Measurements from ENCODE around the gene TBCB.

Gene TBCB

DNA sequence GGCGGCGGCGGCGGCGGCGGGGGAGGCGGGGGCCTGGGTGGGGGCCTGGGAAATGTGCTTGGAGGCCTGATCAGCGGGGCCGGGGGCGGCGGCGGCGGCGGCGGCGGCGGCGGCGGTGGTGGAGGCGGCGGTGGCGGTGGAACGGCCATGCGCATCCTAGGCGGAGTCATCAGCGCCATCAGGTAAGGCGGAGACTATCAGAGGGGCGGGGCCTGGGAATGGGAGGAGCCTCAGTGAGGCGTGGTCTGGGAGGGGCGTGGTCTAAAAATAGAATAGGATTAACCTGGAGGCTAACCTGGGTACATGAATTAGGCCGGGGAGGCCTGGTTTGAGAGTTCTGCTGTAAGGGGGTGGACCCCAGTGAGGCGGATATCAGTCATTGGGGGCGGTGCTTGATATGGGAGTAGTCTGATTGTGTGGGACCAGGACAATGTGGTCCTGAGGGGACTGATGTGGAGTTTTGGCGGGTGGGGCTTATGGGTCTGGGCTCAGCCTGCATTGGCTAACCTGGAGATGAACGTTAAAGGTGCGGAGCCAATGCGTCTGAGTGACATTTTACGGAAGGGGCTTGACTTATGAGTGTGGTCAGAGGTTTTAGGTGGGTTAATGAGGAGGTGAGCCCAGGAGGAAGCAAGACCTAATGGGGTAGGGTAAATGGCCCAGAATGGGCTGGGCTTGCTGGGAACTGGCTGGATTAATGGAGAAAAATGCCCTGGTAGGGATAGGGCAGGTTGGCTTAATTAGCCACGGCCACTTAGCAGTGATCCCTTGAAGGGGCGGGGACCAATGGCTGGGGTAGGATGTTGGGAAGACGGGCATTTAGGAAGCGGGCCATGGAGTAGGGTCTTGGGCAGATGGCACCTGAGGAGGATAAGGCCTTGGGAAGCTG, 26.0 kb downstream of the TBCB start:
- POLR2A ChIA-PET, result interaction anchor here (0.7 kb wide), 1 partner anchor 27 kb away, joined by 3 read pairs; no protein-coding TSS in a partner anchor
- CTCF ChIA-PET, result no interaction called here

DNA sequence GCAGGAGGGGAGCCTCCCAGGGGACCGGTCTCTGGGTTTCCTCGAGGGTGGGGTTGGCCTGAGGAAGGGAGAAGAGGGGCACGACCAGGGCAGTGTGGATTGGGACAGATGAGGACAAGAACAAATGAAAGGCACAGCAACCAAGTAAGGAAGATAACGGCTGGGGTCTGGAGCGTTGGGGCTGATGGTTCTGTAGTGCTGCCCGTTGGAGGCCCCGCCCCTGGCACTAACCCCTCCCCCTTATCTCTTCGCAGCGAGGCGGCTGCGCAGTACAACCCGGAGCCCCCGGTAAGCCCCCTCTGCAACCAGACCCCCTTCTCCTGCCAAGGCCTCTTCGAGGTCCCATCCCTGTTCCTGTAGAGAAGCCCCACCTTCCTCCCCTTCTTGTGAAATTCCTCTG, 26.8 kb downstream of the TBCB start:
- no peaks in the 10 kb centered on the region for H3K9me3 ChIP-seq (ENCODE audit: control extremely low read depth in 1 of 5, control insufficient read depth in 4 of 5, insufficient read depth in 2 of 5, low read depth in 1 of 5, low read length in 4 of 5)
- peaks cover 0 to 19% (median 13%) of the 10 kb centered on the region in 4 experiments for H3K4me1 ChIP-seq (ENCODE audit: control extremely low read depth in 1 of 4, control insufficient read depth in 4 of 4, insufficient read depth in 4 of 4, low read length in 3 of 4)
- no peak overlapping the region for H3K4me3 ChIP-seq (ENCODE audit: control insufficient read depth in 1 of 7, extremely low read depth in 1 of 7, insufficient read depth in 4 of 7, low read depth in 2 of 7, low read length in 6 of 7)
- H3K36me3 ChIP-seq (ENCODE audit: control insufficient read depth in 4 of 4, insufficient read depth in 4 of 4, low read length in 3 of 4), result peaks cover 20 to 47% (median 36%) of the 10 kb centered on the region in 4 experiments
- ChIA-PET POLR2A (no interaction called here), CTCF (interaction anchor here (0.9 to 1.3 kb wide), 2 partner anchors 14 to 28 kb away, joined by 3 read pairs; no protein-coding TSS in a partner anchor)
- no peak for DNase-seq
- 92% methylated on average over 8 of the region's 14 CpGs for WGBS (ENCODE audit: insufficient coverage)
- no peak overlapping the region for H3K27ac ChIP-seq (ENCODE audit: insufficient read depth in 1 of 2, low read depth in 1 of 2, low read length in 2 of 2, poor library complexity in 1 of 2, severe bottlenecking in 2 of 2)
- no peaks in the 10 kb centered on the region for H3K27me3 ChIP-seq (replicated peaks in 2 of 5; ENCODE audit: control insufficient read depth in 4 of 5, insufficient read depth in 5 of 5, low read length in 4 of 5)

More for the DNA sequence above, 26.0 kb downstream of the TBCB start:
- DNase-seq, result peak; percentile 87 to 92 (median 92)
- H3K9me3 ChIP-seq (ENCODE audit: control extremely low read depth in 1 of 5, control insufficient read depth in 4 of 5, insufficient read depth in 2 of 5, low read depth in 1 of 5, low read length in 4 of 5), result no peaks in the 10 kb centered on the region
- H3K36me3 ChIP-seq (ENCODE audit: control insufficient read depth in 4 of 4, insufficient read depth in 4 of 4, low read length in 3 of 4), result peaks cover 15 to 39% (median 30%) of the 10 kb centered on the region in 4 experiments
- peak overlapping the region; percentile 94 to 100 (median 99) for H3K4me3 ChIP-seq (ENCODE audit: control insufficient read depth in 1 of 7, extremely low read depth in 1 of 7, insufficient read depth in 4 of 7, low read depth in 2 of 7, low read length in 6 of 7)
- H3K27ac ChIP-seq (ENCODE audit: insufficient read depth in 1 of 2, low read depth in 1 of 2, low read length in 2 of 2, poor library complexity in 1 of 2, severe bottlenecking in 2 of 2), result no peak overlapping the region
- no peaks in the 10 kb centered on the region for H3K27me3 ChIP-seq (replicated peaks in 2 of 5; ENCODE audit: control insufficient read depth in 4 of 5, insufficient read depth in 5 of 5, low read length in 4 of 5)
- H3K4me1 ChIP-seq (ENCODE audit: control extremely low read depth in 1 of 4, control insufficient read depth in 4 of 4, insufficient read depth in 4 of 4, low read length in 3 of 4), result peaks cover 0 to 19% (median 13%) of the 10 kb centered on the region in 4 experiments
- 41% methylated on average over 23 of the region's 42 CpGs for WGBS (ENCODE audit: insufficient coverage)

DNA sequence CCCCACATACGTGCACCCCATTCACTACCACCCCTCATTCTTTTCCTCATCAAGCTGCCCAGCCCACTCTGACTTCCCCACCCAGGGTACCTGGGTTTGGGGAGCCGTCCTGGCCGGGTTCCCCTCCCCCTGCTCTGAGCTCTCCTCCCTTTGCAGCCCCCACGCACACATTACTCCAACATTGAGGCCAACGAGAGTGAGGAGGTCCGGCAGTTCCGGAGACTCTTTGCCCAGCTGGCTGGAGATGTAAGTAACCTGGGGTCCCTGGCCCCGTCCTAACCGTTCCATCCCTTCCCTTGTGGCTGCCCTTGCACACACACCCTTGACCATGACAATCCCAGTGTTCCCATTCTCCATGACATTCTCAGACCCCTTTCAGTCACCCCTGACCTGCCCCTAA, 27.2 kb downstream of the TBCB start:
- H3K4me3 ChIP-seq (ENCODE audit: control insufficient read depth in 1 of 7, extremely low read depth in 1 of 7, insufficient read depth in 4 of 7, low read depth in 2 of 7, low read length in 6 of 7), result no peak overlapping the region

DNA sequence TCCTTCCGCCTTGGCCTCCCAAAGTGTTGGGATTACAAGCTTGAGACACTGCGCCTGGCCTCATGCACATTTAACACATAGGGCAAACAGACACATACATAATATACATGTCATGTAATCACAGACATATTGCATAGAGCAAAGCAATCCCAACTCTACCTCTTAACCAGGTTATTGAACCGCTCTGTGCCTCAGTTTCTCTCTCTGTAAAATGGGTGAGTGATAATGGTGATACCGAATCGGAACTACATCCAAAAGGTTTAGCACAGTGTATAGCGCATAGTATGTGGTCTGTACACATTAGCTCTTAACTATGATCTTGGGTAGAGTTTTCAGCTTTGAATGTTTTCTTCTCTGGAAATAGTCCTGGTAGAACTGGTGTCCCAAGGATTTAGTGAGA, 29.4 kb downstream of the TBCB start:
- no peak for DNase-seq
- Histone ChIP-seq H3K4me3 (ENCODE audit: control insufficient read depth in 1 of 7, extremely low read depth in 1 of 7, insufficient read depth in 4 of 7, low read depth in 2 of 7, low read length in 6 of 7) (no peak overlapping the region), H3K27me3 (replicated peaks in 2 of 5; ENCODE audit: control insufficient read depth in 4 of 5, insufficient read depth in 5 of 5, low read length in 4 of 5) (no peaks in the 10 kb centered on the region), H3K9me3 (ENCODE audit: control extremely low read depth in 1 of 5, control insufficient read depth in 4 of 5, insufficient read depth in 2 of 5, low read depth in 1 of 5, low read length in 4 of 5) (no peaks in the 10 kb centered on the region), H3K4me1 (ENCODE audit: control extremely low read depth in 1 of 4, control insufficient read depth in 4 of 4, insufficient read depth in 4 of 4, low read length in 3 of 4) (peaks cover 0 to 10% (median 6%) of the 10 kb centered on the region in 4 experiments), H3K36me3 (ENCODE audit: control insufficient read depth in 4 of 4, insufficient read depth in 4 of 4, low read length in 3 of 4) (peaks cover 22 to 68% (median 46%) of the 10 kb centered on the region in 4 experiments), H3K27ac (ENCODE audit: insufficient read depth in 1 of 2, low read depth in 1 of 2, low read length in 2 of 2, poor library complexity in 1 of 2, severe bottlenecking in 2 of 2) (no peak overlapping the region)
- WGBS (ENCODE audit: insufficient coverage), result 100% methylated on average over 4 of the region's 6 CpGs
- ChIA-PET POLR2A (no interaction called here), CTCF (interaction anchor here (1.8 kb wide), 1 partner anchor 17 kb away, joined by 6 read pairs; no protein-coding TSS in a partner anchor)

More for the DNA sequence above, 27.2 kb downstream of the TBCB start:
- Histone ChIP-seq H3K36me3 (ENCODE audit: control insufficient read depth in 4 of 4, insufficient read depth in 4 of 4, low read length in 3 of 4) (peaks cover 22 to 50% (median 39%) of the 10 kb centered on the region in 4 experiments), H3K9me3 (ENCODE audit: control extremely low read depth in 1 of 5, control insufficient read depth in 4 of 5, insufficient read depth in 2 of 5, low read depth in 1 of 5, low read length in 4 of 5) (no peaks in the 10 kb centered on the region), H3K4me1 (ENCODE audit: control extremely low read depth in 1 of 4, control insufficient read depth in 4 of 4, insufficient read depth in 4 of 4, low read length in 3 of 4) (peaks cover 0 to 19% (median 13%) of the 10 kb centered on the region in 4 experiments), H3K27me3 (replicated peaks in 2 of 5; ENCODE audit: control insufficient read depth in 4 of 5, insufficient read depth in 5 of 5, low read length in 4 of 5) (no peaks in the 10 kb centered on the region), H3K27ac (ENCODE audit: insufficient read depth in 1 of 2, low read depth in 1 of 2, low read length in 2 of 2, poor library complexity in 1 of 2, severe bottlenecking in 2 of 2) (no peak overlapping the region)
- DNase-seq, result no peak
- 95% methylated on average over 8 of the region's 9 CpGs for WGBS (ENCODE audit: insufficient coverage)
- CTCF ChIA-PET, result interaction anchor here (0.9 to 1.3 kb wide), 3 partner anchors 10 to 28 kb away, joined by 3 read pairs; partner anchors contain the start of gene COX7A1
- POLR2A ChIA-PET, result no interaction called here

GRCh38 chr19:36149673-36150406, 34.6 kb downstream of the TBCB start:
- 98% methylated on average over 10 of the region's 13 CpGs for WGBS (ENCODE audit: insufficient coverage)
- peaks cover 0 to 10% (median 0%) of the 10 kb centered on the region in 4 experiments for H3K4me1 ChIP-seq (ENCODE audit: control extremely low read depth in 1 of 4, control insufficient read depth in 4 of 4, insufficient read depth in 4 of 4, low read length in 3 of 4)
- H3K36me3 ChIP-seq (ENCODE audit: control insufficient read depth in 4 of 4, insufficient read depth in 4 of 4, low read length in 3 of 4), result peaks cover 19 to 60% (median 45%) of the 10 kb centered on the region in 4 experiments
- H3K4me3 ChIP-seq (ENCODE audit: control insufficient read depth in 1 of 7, extremely low read depth in 1 of 7, insufficient read depth in 4 of 7, low read depth in 2 of 7, low read length in 6 of 7), result no peak overlapping the region
- ChIA-PET CTCF (no interaction called here), POLR2A (no interaction called here)
- H3K27ac ChIP-seq (ENCODE audit: insufficient read depth in 1 of 2, low read depth in 1 of 2, low read length in 2 of 2, poor library complexity in 1 of 2, severe bottlenecking in 2 of 2), result no peak overlapping the region
- no peaks in the 10 kb centered on the region for H3K9me3 ChIP-seq (ENCODE audit: control extremely low read depth in 1 of 5, control insufficient read depth in 4 of 5, insufficient read depth in 2 of 5, low read depth in 1 of 5, low read length in 4 of 5)
- no peak for DNase-seq
- H3K27me3 ChIP-seq (replicated peaks in 2 of 5; ENCODE audit: control insufficient read depth in 4 of 5, insufficient read depth in 5 of 5, low read length in 4 of 5), result no peaks in the 10 kb centered on the region

GRCh38 chr19:36150586-36150985, 35.3 kb downstream of the TBCB start:
- H3K4me1 ChIP-seq (ENCODE audit: control extremely low read depth in 1 of 4, control insufficient read depth in 4 of 4, insufficient read depth in 4 of 4, low read length in 3 of 4), result peaks cover 0 to 10% (median 0%) of the 10 kb centered on the region in 4 experiments
- ChIA-PET POLR2A (no interaction called here), CTCF (no interaction called here)
- H3K9me3 ChIP-seq (ENCODE audit: control extremely low read depth in 1 of 5, control insufficient read depth in 4 of 5, insufficient read depth in 2 of 5, low read depth in 1 of 5, low read length in 4 of 5), result no peaks in the 10 kb centered on the region
- H3K36me3 ChIP-seq (ENCODE audit: control insufficient read depth in 4 of 4, insufficient read depth in 4 of 4, low read length in 3 of 4), result peaks cover 17 to 53% (median 40%) of the 10 kb centered on the region in 4 experiments
- no peak for DNase-seq
- no peak overlapping the region for H3K27ac ChIP-seq (ENCODE audit: insufficient read depth in 1 of 2, low read depth in 1 of 2, low read length in 2 of 2, poor library complexity in 1 of 2, severe bottlenecking in 2 of 2)
- 84% methylated on average over 4 of the region's 5 CpGs for WGBS (ENCODE audit: insufficient coverage)
- no peaks in the 10 kb centered on the region for H3K27me3 ChIP-seq (replicated peaks in 2 of 5; ENCODE audit: control insufficient read depth in 4 of 5, insufficient read depth in 5 of 5, low read length in 4 of 5)
- no peak overlapping the region for H3K4me3 ChIP-seq (ENCODE audit: control insufficient read depth in 1 of 7, extremely low read depth in 1 of 7, insufficient read depth in 4 of 7, low read depth in 2 of 7, low read length in 6 of 7)
